KMS-11 (cell line): Measurements from ENCODE around the gene EPHB2.

Experiments used
- H2AFZ ChIP-seq: fragments of 200-600 bp; sonication (generic); 2 replicates; pipeline ENCODE4 v1.6.1; 2016; ENCODE audit warnings: antibody characterized with exemption, mixed run types, low read depth
- H3K27ac ChIP-seq: fragments of 200-600 bp; sonication (generic); 2 replicates; pipeline ENCODE4 v1.6.1; 2016; ENCODE audit warnings: mild to moderate bottlenecking, mixed run types
- H3K27me3 ChIP-seq: fragments of 200-600 bp; sonication (generic); 2 replicates; pipeline ENCODE4 v1.6.1; 2017; ENCODE audit warnings: mild to moderate bottlenecking, low read depth, mixed run types, moderate library complexity; ENCODE audit not compliant: insufficient read depth
- H3K36me3 ChIP-seq: fragments of 200-600 bp; sonication (generic); 2 replicates; pipeline ENCODE4 v1.6.1; 2017; ENCODE audit warnings: mild to moderate bottlenecking, mixed run types; ENCODE audit not compliant: insufficient read depth
- H3K4me1 ChIP-seq: fragments of 200-600 bp; sonication (generic); 2 replicates; pipeline ENCODE4 v1.6.1; 2016; ENCODE audit warnings: mild to moderate bottlenecking, low read depth, mixed run types; ENCODE audit not compliant: poor library complexity, severe bottlenecking
- H3K4me2 ChIP-seq: fragments of 200-600 bp; sonication (generic); 2 replicates; pipeline ENCODE4 v1.7.0; 2016; ENCODE audit warnings: mild to moderate bottlenecking, mixed run types
- H3K4me3 ChIP-seq: fragments of 200-600 bp; sonication (generic); IDR thresholded peaks from 2 replicates; pipeline ENCODE4 v1.6.1; 2017; ENCODE audit warnings: low read depth, low read length, mixed read lengths; ENCODE audit not compliant: insufficient read depth
- H3K79me2 ChIP-seq: fragments of 200-600 bp; sonication (generic); 2 replicates; pipeline ENCODE4 v1.6.1; 2016; ENCODE audit warnings: low read depth, mixed run types; ENCODE audit not compliant: insufficient read depth
- H3K9ac ChIP-seq: fragments of 200-600 bp; sonication (generic); 2 replicates; pipeline ENCODE4 v1.6.1; 2016; ENCODE audit warnings: mild to moderate bottlenecking, mixed run types
- H4K20me1 ChIP-seq: fragments of 200-600 bp; sonication (generic); 2 replicates; pipeline ENCODE4 v1.6.1; 2016; ENCODE audit warnings: mild to moderate bottlenecking, mixed run types; ENCODE audit not compliant: insufficient read depth
- TF ChIP-seq, protein P1 (sequence below): fragments of 200-600 bp; sonication (generic); conservative IDR thresholded peaks from 2 replicates; pipeline ENCODE4 v1.6.1; 2017; ENCODE audit warnings: low read depth, mild to moderate bottlenecking, antibody characterized with exemption, low read length, moderate library complexity, mixed read lengths

Gene EPHB2

DNA sequence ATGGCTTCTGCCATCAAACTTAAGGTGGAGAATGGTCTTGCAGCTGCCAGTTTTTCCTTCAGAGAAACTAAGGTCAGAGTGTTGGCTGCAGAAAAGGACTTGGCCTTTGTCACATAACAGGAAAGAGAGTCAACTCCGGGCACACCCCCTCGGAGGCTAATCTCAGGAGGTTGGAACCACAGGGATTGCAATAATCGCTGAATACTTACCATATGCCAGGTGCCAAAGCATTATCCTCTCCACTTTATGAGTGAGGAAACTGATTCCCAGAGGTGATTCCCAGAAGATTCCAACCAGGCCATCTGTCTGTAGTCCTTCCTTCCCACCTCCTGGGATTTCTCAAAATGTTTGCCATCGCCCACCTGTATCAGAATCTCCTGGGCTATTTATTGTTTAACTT is 208.0 kb downstream of the EPHB2 start:
- no peaks in the 10 kb centered on the region for H3K4me1 ChIP-seq
- TF ChIP-seq, protein P1, sequence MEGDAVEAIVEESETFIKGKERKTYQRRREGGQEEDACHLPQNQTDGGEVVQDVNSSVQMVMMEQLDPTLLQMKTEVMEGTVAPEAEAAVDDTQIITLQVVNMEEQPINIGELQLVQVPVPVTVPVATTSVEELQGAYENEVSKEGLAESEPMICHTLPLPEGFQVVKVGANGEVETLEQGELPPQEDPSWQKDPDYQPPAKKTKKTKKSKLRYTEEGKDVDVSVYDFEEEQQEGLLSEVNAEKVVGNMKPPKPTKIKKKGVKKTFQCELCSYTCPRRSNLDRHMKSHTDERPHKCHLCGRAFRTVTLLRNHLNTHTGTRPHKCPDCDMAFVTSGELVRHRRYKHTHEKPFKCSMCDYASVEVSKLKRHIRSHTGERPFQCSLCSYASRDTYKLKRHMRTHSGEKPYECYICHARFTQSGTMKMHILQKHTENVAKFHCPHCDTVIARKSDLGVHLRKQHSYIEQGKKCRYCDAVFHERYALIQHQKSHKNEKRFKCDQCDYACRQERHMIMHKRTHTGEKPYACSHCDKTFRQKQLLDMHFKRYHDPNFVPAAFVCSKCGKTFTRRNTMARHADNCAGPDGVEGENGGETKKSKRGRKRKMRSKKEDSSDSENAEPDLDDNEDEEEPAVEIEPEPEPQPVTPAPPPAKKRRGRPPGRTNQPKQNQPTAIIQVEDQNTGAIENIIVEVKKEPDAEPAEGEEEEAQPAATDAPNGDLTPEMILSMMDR, result no peak
- no peak overlapping the region for H3K9ac ChIP-seq
- H3K79me2 ChIP-seq, result no peaks in the 10 kb centered on the region
- H3K4me2 ChIP-seq, result no peak overlapping the region
- H4K20me1 ChIP-seq, result no peaks in the 10 kb centered on the region
- no peak overlapping the region for H3K4me3 ChIP-seq
- H2AFZ ChIP-seq, result no peak overlapping the region
- no peaks in the 10 kb centered on the region for H3K36me3 ChIP-seq
- H3K27ac ChIP-seq, result no peak overlapping the region
- H3K27me3 ChIP-seq, result peaks cover 84% of the 10 kb centered on the region

DNA sequence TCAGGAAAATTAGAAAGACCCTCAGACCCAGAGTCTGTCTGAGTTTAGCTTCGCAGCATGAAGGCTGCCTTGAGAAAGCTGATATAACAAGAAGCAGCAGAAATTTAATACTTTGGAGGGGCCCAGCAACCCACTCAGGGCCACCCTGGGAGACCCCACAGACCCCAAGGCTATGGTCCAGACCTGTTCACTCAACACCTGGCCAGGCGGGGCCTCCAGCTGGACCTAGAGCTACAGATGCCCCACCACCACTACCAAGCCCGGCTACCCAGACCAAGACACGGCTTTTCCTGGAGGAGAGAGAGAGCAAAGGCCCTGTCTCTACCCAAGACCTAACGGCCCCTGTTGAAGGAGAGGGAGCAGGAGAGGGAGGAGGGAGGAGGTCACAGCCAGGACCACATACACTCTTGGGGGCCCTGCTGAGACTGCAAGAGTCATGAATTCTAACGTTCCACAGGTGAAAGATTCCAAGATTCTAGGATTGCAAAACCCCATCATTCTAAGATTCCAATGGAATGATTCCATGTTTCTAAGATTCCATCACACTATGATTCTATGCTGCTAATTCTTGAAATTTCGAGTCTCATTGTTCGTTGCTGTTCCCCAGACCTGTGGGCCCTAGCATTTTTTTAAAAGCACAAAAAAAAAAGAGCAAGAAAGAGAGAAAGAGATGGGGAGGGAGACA is 208.8 kb downstream of the EPHB2 start:
- no peak overlapping the region for H3K4me3 ChIP-seq
- no peak overlapping the region for H3K4me2 ChIP-seq
- H4K20me1 ChIP-seq, result no peaks in the 10 kb centered on the region
- peaks cover 75% of the 10 kb centered on the region for H3K27me3 ChIP-seq
- H3K27ac ChIP-seq, result no peak overlapping the region
- no peaks in the 10 kb centered on the region for H3K36me3 ChIP-seq
- H3K79me2 ChIP-seq, result no peaks in the 10 kb centered on the region
- TF ChIP-seq, protein P1, result no peak
- no peaks in the 10 kb centered on the region for H3K4me1 ChIP-seq
- H3K9ac ChIP-seq, result no peak overlapping the region
- no peak overlapping the region for H2AFZ ChIP-seq

DNA sequence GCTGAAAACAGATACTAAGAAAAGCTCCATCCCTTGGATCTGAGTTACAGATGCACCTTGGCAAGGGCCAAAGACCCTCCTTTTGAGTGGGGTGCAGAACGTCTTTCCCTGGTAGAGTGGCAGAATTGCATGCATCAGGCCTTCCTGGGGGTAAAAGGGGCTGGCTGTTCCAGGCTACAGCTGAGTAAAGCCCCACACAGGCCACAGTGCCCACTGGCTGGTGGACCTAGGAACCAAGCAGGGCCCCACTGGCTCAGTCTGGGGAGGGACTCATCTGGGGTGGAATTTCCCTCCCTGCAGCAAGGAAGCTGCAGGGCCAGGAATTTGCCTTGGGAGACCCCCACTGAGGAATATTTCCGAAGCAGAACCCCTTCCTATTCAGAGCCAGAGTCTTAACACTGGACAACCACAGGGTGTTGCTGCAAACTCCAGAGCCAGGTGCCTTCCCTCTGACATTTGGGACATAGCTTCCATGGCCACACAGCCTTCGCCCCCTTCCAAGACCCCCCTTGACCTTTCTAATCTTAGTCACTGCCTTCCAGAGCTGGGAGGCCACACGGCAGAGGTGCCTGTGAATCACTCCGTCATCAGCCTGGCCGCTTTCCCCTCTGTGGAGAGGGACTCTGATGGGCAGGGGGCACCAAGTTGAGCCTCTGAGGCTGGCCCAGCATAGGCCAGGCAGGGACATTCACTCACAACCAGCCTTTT is 209.5 kb downstream of the EPHB2 start:
- Histone ChIP-seq H3K79me2 (no peaks in the 10 kb centered on the region), H3K27me3 (peaks cover 68% of the 10 kb centered on the region), H3K36me3 (no peaks in the 10 kb centered on the region), H3K4me1 (no peaks in the 10 kb centered on the region), H3K27ac (no peak overlapping the region), H3K4me2 (no peak overlapping the region), H3K9ac (no peak overlapping the region), H2AFZ (no peak overlapping the region), H4K20me1 (no peaks in the 10 kb centered on the region), H3K4me3 (no peak overlapping the region)
- TF ChIP-seq, protein P1, result no peak

DNA sequence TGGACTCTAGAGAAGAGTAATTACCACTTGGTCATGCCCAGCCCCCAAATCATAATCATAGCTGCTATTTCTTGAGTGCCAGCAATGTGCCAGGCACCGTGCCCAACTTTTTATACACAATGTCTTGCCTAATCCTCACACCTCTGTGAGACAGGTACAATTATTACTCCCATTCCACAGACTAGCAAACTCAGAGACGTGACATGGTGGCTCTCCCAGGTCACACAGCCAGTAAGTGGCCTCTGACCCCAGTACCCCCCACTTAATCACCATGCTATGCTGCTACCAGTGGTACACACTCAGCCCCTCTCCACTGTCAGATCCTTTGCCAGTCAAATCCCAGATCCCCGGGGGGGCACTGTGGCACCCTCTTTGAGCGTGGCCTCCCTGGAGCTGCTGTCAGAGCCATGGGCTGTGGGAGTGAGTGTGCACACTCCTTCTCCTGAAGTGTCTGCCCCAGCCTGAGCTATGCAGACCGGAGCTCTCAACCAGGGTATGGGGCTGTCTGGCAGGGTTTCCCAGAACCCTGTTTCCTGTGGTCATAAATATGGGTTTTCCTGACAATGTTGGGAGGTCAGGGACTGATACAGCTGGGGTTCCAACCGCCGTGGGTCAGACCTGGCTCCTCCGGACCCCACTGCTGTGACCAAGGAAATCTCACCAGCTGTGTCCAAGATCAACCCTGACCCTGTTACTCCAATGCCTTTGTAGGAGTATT is 210.3 kb downstream of the EPHB2 start:
- TF ChIP-seq, protein P1, result no peak
- no peaks in the 10 kb centered on the region for H3K36me3 ChIP-seq
- H3K27me3 ChIP-seq, result peaks cover 61% of the 10 kb centered on the region

More for the DNA sequence above, 210.3 kb downstream of the EPHB2 start:
- H3K27ac ChIP-seq, result no peak overlapping the region
- no peak overlapping the region for H3K4me3 ChIP-seq
- H4K20me1 ChIP-seq, result no peaks in the 10 kb centered on the region
- H3K4me2 ChIP-seq, result no peak overlapping the region
- H3K9ac ChIP-seq, result no peak overlapping the region
- no peak overlapping the region for H2AFZ ChIP-seq
- H3K79me2 ChIP-seq, result no peaks in the 10 kb centered on the region
- H3K4me1 ChIP-seq, result no peaks in the 10 kb centered on the region
